HG02981 (cell line): ENCODE results near the gene ASS1.
"Not testable (repeated sequence)": the region's sequence is repeated elsewhere in the genome, so short reads cannot be mapped to it uniquely, and the experiment has no call there.

Experiments
- ATAC-seq: cut with Tn5 transposase; IDR thresholded peaks from one replicate; pipeline ENCODE4 v1.9.1; 2021; ENCODE audit warnings: mild to moderate bottlenecking, moderate library complexity; ENCODE audit not compliant: unreplicated experiment

Gene ASS1

DNA sequence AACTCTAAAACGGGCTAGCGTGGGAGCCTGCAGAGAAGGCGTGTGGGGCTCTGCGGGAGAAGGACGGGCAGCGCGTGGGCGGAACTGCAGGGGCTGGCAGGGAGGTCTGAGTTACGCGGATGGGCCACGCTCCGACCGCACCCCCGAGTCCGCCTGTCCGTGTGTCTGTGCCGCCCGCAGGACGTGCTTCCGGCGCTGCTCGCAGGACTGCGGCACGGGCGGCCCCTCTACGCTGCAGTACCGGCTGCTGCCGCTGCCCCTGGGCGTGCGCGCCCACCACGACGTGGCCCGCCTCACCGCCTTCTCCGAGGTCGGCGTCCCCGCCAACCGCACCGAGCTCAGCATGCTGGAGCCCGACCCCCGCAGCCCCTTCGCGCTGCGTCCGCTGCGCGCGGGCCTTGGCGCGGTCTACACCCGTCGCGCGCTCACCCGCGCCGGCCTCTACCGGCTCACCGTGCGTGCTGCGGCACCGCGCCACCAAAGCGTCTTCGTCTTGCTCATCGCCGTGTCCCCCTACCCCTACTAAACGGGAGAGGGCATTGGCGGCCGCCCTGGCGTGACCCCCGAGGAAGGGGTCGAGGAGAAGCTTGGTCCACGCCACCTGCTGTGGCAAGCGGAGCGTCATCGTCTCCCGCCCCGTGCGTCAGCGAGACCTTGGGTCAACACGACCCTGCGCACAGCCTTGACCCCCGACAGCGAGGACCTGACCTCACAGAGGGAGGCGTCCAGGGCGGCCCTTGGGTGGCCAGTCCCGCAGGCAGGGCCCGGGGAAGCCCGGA is 11.4 kb upstream of the ASS1 start:
- ATAC-seq, result no peak

GRCh38 chr9:130433947-130434262 is 10.9 kb upstream of the ASS1 start:
- no peak for ATAC-seq

- not testable (repeated sequence) for ATAC-seq
These were observed 10.1 kb upstream of the ASS1 start for GRCh38 chr9:130434656-130435055.

DNA sequence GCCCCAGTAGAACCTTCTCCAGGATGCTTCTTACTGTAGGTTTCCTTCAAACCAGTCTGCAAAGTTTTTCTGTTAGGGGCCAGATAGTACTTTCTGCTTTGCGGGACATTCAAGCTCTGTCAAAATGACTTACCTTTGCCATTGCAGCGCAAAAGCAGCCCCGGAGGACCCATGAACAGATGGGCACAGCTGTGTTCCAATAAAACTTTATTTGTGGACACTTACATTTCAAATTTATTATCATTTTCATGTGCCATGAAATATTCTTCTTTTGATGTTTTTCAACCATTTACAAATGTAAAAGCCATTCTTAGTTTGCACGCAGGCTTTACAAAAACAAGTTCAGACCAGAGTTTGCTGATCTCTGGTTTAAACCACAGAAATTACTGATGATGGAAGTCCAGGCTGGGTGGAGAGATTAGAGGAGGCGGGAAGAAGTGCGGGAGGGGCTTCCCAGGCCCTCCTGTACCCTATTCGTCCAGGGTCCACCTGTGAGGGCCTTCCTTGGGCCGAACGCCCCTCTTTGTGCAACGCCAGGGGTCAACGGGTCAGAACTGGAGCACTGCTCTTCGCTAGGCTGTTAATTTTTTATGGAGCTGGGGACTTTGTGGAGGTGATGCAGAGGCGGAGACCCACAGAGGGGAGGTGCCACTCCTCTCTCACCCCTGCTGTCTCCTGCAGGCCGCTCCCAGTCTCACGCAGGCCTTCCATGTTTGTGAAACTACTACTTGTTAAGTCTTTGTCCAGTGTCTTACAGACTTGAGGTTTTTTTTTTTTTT is 7.6 kb upstream of the ASS1 start:
- no peak for ATAC-seq

DNA sequence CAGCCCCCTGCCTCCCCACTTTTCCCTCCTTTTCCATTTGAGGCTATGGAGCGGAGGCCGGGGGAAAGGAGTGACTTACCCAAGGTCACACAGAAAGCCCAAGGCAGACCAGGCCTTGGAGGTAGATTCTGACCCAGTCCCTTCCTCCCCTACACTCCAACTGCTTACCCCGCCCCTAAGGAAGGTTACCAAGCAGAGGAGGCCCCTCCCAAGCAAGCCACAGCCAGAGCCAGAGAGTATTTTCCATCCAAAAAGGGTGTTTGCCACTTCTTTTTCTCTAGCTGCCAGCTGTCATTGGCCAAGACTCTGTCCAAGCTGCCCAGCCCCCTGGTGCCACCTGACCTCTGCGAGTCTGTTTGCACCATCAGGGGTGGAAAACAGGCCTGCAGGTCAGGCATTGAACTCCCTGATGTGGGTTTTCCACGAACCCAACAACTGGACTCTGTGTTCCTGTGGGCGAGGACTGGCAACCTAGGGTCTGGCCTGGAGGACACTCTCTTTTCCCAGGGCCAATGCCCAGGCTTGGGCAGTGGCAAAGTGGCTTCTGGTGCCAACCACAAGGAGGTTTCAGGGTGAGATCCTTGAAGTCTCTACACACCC is 6.3 kb upstream of the ASS1 start:
- ATAC-seq, result no peak

DNA sequence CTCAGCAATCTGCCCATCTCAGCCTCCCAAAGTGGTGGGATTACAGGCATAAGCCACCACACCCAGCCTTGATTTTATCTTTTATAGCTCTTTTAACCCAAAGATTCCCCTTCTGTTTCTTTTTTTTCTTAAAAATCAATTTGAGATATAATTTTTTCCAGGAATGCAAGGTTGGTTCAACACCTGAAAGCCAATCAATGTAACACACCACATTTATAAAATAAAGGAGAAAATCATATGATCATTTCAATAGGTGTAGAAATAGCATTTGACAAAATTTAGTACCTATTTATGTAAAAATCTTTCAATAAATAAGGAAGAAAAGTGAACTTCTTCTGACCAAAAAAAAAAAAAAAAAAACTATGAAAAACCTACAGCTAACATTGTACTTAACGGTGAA is 3.7 kb upstream of the ASS1 start:
- ATAC-seq, result no peak

- no peak for ATAC-seq
These were observed 1.9 kb upstream of the ASS1 start for GRCh38 chr9:130442746-130443455.

- ATAC-seq, result no peak
These were observed 1.3 kb upstream of the ASS1 start for GRCh38 chr9:130443456-130443801.

DNA sequence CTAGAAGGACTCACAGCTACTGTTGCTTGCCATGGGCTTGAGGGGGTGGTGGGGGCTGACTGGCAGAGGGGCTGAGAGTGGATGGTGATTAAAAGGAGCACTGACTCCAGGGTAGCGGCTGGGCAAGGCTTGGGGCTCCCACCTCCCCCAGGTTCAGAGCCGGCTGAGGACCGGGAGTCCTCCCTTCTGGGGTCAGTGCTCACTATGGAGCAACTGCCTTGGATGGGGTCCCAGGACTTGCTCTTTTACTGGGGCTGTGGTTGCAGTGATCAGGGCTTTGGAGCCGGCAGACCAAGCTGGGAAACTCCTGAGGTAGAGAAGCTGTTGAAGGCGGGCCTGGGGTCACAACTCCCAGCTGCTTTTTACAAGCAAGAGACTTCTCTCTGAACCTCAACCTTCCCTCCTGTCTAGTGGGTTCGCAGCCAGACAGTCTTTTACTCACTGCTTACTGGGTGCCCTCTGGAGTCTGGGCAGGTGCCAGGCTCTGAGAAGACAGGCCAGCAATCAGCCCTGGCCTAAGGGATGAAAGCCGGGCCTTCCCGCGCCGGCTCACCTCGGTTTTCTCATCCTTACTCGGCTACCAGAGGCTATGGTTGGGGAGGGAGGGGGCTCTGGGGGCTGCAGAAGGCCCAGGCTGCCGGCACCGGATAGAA is 795 bp upstream of the ASS1 start:
- no peak for ATAC-seq

GRCh38 chr9:130445268-130445983 is 665 bp downstream of the ASS1 start:
- ATAC-seq, result no peak

DNA sequence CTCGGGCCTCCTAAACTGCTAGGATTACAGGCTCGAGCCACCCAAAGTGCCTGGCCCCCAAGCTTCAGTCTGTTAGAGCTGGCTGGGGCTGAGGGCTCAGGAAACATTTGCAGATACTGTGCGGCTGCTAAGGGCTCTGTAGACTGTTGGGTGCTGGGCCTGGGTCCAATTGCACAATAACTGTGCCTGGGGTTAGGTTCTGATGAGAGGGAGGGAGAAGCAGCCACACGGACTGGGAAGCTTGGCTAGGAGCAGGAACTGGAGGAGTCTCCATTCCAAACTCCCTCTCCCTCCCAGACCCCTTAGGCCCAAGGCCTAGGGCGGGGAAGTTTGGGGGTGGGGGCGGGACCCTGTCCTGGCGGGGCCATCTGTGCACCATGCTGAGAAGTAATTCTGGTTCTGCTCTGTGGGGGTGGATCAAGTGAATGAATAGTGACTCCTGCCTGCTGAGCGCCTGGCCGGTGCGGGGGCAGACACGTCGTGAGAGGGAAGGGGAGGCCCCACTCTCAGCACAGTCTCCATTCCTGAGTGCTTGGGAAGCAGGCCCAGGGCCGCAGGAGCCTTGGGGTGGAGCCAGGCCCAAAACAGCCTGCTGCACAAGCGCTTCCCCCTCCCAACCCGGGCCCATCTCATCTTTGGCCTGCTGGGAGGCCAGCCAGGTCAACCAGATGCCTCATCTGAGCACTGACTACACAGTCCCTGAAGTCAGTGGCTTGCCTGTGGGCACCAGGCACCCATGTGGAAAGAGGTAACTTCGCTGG is 1.5 kb downstream of the ASS1 start:
- no peak for ATAC-seq

- ATAC-seq, result no peak
These were observed 2.5 kb downstream of the ASS1 start for GRCh38 chr9:130447193-130447816.

GRCh38 chr9:130448035-130448624 is 3.4 kb downstream of the ASS1 start:
- ATAC-seq, result no peak

DNA sequence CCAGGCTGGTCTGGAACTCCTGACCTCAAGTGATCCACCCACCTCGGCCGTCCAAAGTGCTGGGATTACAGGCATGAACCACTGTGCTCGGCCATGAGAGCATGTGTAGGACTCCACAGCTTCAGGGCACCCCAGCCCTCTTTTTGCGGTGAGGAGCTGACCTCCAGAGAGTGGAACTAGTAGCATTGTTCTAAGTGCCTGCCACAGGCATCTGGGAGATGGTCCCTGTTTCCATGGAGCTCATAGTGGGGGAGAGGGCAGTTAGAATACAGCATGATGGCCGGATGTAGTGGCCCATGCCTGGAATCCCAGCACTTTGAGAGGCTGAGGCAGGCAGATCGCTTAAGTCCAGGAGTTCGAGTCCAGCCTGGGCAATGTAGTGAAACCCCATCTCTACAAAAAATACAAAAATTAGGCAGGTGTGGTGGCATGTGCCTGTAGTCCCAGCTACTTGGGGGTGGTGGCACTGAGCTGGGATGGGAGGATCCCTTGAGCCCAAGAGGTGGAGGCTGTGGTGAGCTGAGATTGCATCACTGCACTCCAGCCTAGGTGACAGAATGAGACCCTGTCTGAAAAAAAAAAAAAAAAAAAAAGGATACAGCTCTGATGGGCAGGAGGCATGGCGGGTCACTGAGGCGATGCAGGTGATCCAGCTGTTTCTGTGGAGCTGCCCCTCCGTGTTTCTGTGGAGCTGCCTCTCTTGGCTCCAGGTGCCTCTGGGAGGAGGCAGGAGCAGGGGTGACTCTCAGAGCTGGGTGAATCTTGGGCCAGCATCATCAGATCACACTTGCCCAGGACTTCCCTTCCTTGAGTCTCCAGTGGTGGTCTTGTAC is 4.2 kb downstream of the ASS1 start:
- no peak for ATAC-seq

DNA sequence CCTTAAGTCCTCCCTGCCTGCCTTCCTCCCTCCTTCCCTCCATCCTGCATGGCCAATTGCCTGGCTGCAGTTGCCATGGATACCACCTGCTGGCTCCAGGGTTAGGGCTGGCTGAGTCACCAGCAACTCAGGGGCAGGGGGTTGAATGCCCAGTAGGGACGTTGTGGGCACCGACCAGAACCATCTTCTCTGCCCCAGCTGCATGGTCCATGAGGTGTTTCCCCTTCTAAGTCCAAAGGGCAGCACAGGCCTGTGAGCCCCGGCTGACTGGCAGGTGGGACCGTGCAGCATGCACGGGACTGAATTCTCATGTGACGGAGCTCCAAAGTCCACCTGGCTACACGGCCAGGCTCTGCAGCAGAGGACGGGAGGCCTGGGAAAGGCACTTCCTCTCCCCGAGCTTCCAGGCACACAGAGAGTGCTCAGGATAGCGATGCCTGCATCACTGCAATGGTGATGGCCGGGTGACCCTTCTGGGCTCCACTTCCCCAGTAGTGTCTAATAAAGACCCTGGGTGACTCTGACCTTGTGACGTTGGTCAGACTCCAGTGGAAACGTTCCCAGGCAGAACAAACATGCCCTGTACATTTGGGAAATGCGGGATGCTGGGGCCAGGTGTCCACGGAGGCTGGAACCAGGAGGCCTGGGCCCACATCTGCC is 5.7 kb downstream of the ASS1 start:
- ATAC-seq, result no peak

DNA sequence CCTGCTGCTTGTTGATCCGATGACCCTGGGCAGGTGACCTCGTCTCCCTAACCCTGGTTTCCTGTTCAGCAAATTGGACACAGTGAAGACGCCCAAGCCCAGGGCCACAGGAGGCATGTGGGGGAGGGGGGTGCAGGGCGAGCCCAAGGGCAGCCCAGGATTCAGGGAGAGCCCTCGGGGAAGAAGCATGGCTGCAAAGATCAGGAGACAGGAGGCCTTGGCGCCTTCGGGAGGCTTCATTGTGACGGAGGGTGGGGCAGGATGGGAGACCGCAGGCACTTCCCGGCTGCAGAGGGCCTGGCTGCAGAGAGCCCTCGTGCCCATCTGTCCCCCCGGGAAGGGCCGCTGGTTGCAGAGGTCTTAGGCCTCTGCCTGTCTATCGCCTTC is 6.2 kb downstream of the ASS1 start:
- no peak for ATAC-seq
